Lower leg skin (tissue), 4 donors: ENCODE data around the gene TXNDC16. TPM values are rescaled to one million over a fixed set of nuclear protein-coding genes. Genes with fewer than 3 reads are reported as not detected.

Source experiments
- DNase-seq, 2 donors: peaks; one replicate each; pipeline ENCODE4 v3.0.0-alpha.2; 2019; ENCODE audit warnings: low spot score in 2 of 2
- H3K4me3 ChIP-seq: fragments of 200-600 bp; sonication (generic); 2 replicates; pipeline ENCODE4 v1.5.1; 2017; ENCODE audit warnings: mild to moderate bottlenecking, low read depth; ENCODE audit not compliant: poor library complexity, severe bottlenecking
- CTCF ChIP-seq, 3 donors: fragments of 450-650 bp; IDR thresholded peaks; one replicate each; pipeline ENCODE4 v1.5.1; 2016; ENCODE audit warnings: antibody characterized with exemption in 3 of 3, mild to moderate bottlenecking in 3 of 3, moderate library complexity in 2 of 3
- POLR2A ChIP-seq, 2 donors: fragments of 450-650 bp; IDR thresholded peaks; one replicate each; pipeline ENCODE4 v1.6.1; 2016 to 2017; ENCODE audit warnings: antibody characterized with exemption in 2 of 2, mild to moderate bottlenecking in 1 of 2, moderate library complexity in 1 of 2
- WGBS, 2 donors: methylation state at CpG; one replicate each; pipeline ENCODE4 v1.1.5; 2018; 5-methylcytosine and 5-hydroxymethylcytosine counted together
- intact Hi-C: fragments of 100-400 bp; cut with DNase I; formaldehyde crosslinking; loops from one replicate; pipeline ENCODE4 v1.15.0; 2023; ENCODE audit warnings: low total_unique reads
- total RNA-seq, 4 donors: library from RNA; depleted of rRNA; stranded (reverse); fragments of >200 nt; gene quantifications; one replicate each; pipeline ENCODE4 v1.1.0, GENCODE V29; 2016

The TXNDC16 gene
- total RNA-seq: 1 to 10 TPM; 7.1 to 8.2 (median 8.1) TPM

- TF ChIP-seq POLR2A (IDR thresholded peaks at IDR 0.05) (no peak), CTCF (IDR thresholded peaks at IDR 0.05) (no peak)
- peak within 1 kb of the TSS; percentile 80 for H3K4me3 ChIP-seq
- intact Hi-C loops: no loop called here
- peak; percentile 100 for DNase-seq
- 0 to 1% methylated on average over 34 to 51 of the region's 81 CpGs for WGBS, 2 donors
Measured at GRCh38 chr14:52552063-52552988, at the start of gene TXNDC16, which contains the start of gene GPR137C. Gene TXNDC16 (minus strand): TSS chr14:52552505. CDS start chr14:52543557, 8,948 bp downstream. Gene GPR137C (plus strand): TSS chr14:52552836. CDS start chr14:52553148, 312 bp downstream.

GRCh38 chr14:52599974-52600373 lies 47.7 kb upstream of the TXNDC16 start:
- H3K4me3 ChIP-seq: no peak overlapping the region
- intact Hi-C loops: no loop called here
- WGBS, 2 donors: 93 to 95% methylated on average over 3 of the region's 3 CpGs
- no peak for DNase-seq
- TF ChIP-seq CTCF (IDR thresholded peaks at IDR 0.05) (no peak), POLR2A (IDR thresholded peaks at IDR 0.05) (no peak)

- 97% methylated on average over 1 of the region's 1 CpG for WGBS, 2 donors
- DNase-seq: no peak
- intact Hi-C loops: no loop called here
- no peak overlapping the region for H3K4me3 ChIP-seq
- TF ChIP-seq POLR2A (IDR thresholded peaks at IDR 0.05) (no peak), CTCF (IDR thresholded peaks at IDR 0.05) (no peak)
Measured at GRCh38 chr14:52598568-52598967, 46.3 kb upstream of the TXNDC16 start.

- TF ChIP-seq CTCF (IDR thresholded peaks at IDR 0.05): no peak
- no peak overlapping the region for H3K4me3 ChIP-seq
- no peak for DNase-seq
- 83 to 92% methylated on average over 5 of the region's 5 CpGs for WGBS, 2 donors
- intact Hi-C loops: no loop called here
Measured at GRCh38 chr14:52596861-52597260, 44.6 kb upstream of the TXNDC16 start.

GRCh38 chr14:52596320-52596719 lies 44.0 kb upstream of the TXNDC16 start:
- H3K4me3 ChIP-seq: no peak overlapping the region
- no peak for TF ChIP-seq CTCF (IDR thresholded peaks at IDR 0.05)
- WGBS, 2 donors: 87 to 96% methylated on average over 8 to 9 of the region's 10 CpGs
- intact Hi-C loops: no loop called here
- DNase-seq: no peak
